Hepatocyte (in vitro differentiated cells): Measurements from ENCODE around the gene DAB1. TPM values are rescaled to one million over a fixed set of nuclear protein-coding genes. Genes with fewer than 3 reads are reported as not detected.

ENCODE experiments used
- DNase-seq: peaks from one replicate; pipeline ENCODE4 v3.0.0-alpha.2; 2016; ENCODE audit warnings: low spot score
- H2AFZ ChIP-seq: fragments of 200-600 bp; sonication (generic); 2 replicates; pipeline ENCODE4 v1.6.0; 2016; ENCODE audit warnings: antibody characterized with exemption, mild to moderate bottlenecking
- H3K27ac ChIP-seq: fragments of 200-600 bp; sonication (generic); 2 replicates; pipeline ENCODE4 v1.5.1; 2016; ENCODE audit warnings: mild to moderate bottlenecking
- H3K27me3 ChIP-seq: fragments of 200-600 bp; sonication (generic); 2 replicates; pipeline ENCODE4 v1.6.1; 2016
- H3K36me3 ChIP-seq: fragments of 200-600 bp; sonication (generic); replicated peaks from 2 replicates; pipeline ENCODE4 v1.5.1; 2016; ENCODE audit warnings: low read depth; ENCODE audit not compliant: insufficient read depth
- H3K4me1 ChIP-seq: fragments of 200-600 bp; sonication (generic); 2 replicates; pipeline ENCODE4 v1.5.1; 2016; ENCODE audit warnings: mild to moderate bottlenecking, moderate library complexity; ENCODE audit not compliant: insufficient read depth
- H3K4me2 ChIP-seq: fragments of 200-600 bp; sonication (generic); 2 replicates; pipeline ENCODE4 v1.6.0; 2016
- H3K4me3 ChIP-seq: fragments of 200-600 bp; sonication (generic); 2 replicates; pipeline ENCODE4 v1.5.1; 2016; ENCODE audit warnings: mild to moderate bottlenecking
- H3K79me2 ChIP-seq: fragments of 200-600 bp; sonication (generic); 2 replicates; pipeline ENCODE4 v1.6.0; 2017; ENCODE audit warnings: mild to moderate bottlenecking
- H3K9me2 ChIP-seq: fragments of 200-600 bp; sonication (generic); replicated peaks from 2 replicates; pipeline ENCODE4 v1.6.0; 2017; ENCODE audit warnings: mild to moderate bottlenecking; ENCODE audit not compliant: insufficient read depth
- H3K9me3 ChIP-seq: fragments of 200-600 bp; sonication (generic); 2 replicates; pipeline ENCODE4 v1.5.1; 2016; ENCODE audit warnings: low read depth, mild to moderate bottlenecking
- H4K20me1 ChIP-seq: fragments of 200-600 bp; sonication (generic); 2 replicates; pipeline ENCODE4 v1.6.0; 2016; ENCODE audit warnings: mild to moderate bottlenecking; ENCODE audit not compliant: insufficient read depth, poor library complexity, severe bottlenecking
- CTCF ChIP-seq: fragments of 200-600 bp; sonication (generic); IDR thresholded peaks from 2 replicates; pipeline ENCODE4 v1.5.1; 2016; ENCODE audit warnings: antibody characterized with exemption, mild to moderate bottlenecking; ENCODE audit not compliant: poor library complexity
- EZH2 ChIP-seq: fragments of 200-600 bp; sonication (generic); IDR thresholded peaks from 2 replicates; pipeline ENCODE4 v1.6.1; 2016; ENCODE audit warnings: antibody characterized with exemption, mild to moderate bottlenecking, borderline replicate concordance
- EZH2phosphoT487 ChIP-seq: fragments of 200-600 bp; sonication (generic); IDR thresholded peaks from one replicate; pipeline ENCODE4 v1.6.1; 2018; ENCODE audit warnings: antibody characterized with exemption, mild to moderate bottlenecking, low read depth, moderate library complexity; ENCODE audit not compliant: unreplicated experiment, severe bottlenecking
- WGBS: methylation state at CpG from one replicate; pipeline ENCODE4 v1.1.6; 2016; ENCODE audit warnings: low lambda C conversion rate; ENCODE audit errors: missing lambda C conversion rate; 5-methylcytosine and 5-hydroxymethylcytosine counted together
- polyA plus RNA-seq: library from polyadenylated mRNA; unstranded; fragments of >200 nt; fragmentation: Nextera tagmentation; extraction: Ambion mirVana; gene quantifications from 2 replicates; pipeline ENCODE4 v1.2.1, GENCODE V29; 2016
- total RNA-seq: library from RNA; depleted of rRNA; stranded (reverse); fragments of >200 nt; gene quantifications from 2 replicates; pipeline ENCODE4 v1.2.3, GENCODE V29; 2014

Gene DAB1
- total and polyA plus RNA-seq, 2 experiments from 2014 or later = 19.5 to 37.6 TPM

GRCh38 chr1:57319165-57319564 is 104.7 kb downstream of the DAB1 start:
- H3K4me2 ChIP-seq = no peak overlapping the region
- DNase-seq = peak; percentile 29
- no peaks in the 10 kb centered on the region for H3K79me2 ChIP-seq
- no peak overlapping the region for H3K27ac ChIP-seq
- H3K36me3 ChIP-seq = no peaks in the 10 kb centered on the region
- TF ChIP-seq CTCF (no peak), EZH2 (no peak), EZH2phosphoT487 (no peak)
- peaks cover 5% of the 10 kb centered on the region for H3K4me1 ChIP-seq
- no peaks in the 10 kb centered on the region for H3K9me3 ChIP-seq
- 61% methylated on average over 4 of the region's 4 CpGs for WGBS
- H3K4me3 ChIP-seq = no peak overlapping the region
- no peaks in the 10 kb centered on the region for H3K9me2 ChIP-seq
- H3K27me3 ChIP-seq = no peaks in the 10 kb centered on the region
- H2AFZ ChIP-seq = no peak overlapping the region
- H4K20me1 ChIP-seq = no peaks in the 10 kb centered on the region

- no peaks in the 10 kb centered on the region for H3K9me2 ChIP-seq
- no peaks in the 10 kb centered on the region for H4K20me1 ChIP-seq
- no peaks in the 10 kb centered on the region for H3K27me3 ChIP-seq
- H3K4me3 ChIP-seq = no peak overlapping the region
- no peaks in the 10 kb centered on the region for H3K9me3 ChIP-seq
- no peak overlapping the region for H3K4me2 ChIP-seq
- H3K4me1 ChIP-seq = peaks cover 14% of the 10 kb centered on the region
- no peak for TF ChIP-seq EZH2
- no peak for TF ChIP-seq CTCF
- TF ChIP-seq EZH2phosphoT487 = no peak
- no peak overlapping the region for H3K27ac ChIP-seq
- H2AFZ ChIP-seq = no peak overlapping the region
- WGBS = 91% methylated on average over 4 of the region's 4 CpGs
- no peak for DNase-seq
- H3K36me3 ChIP-seq = no peaks in the 10 kb centered on the region
- H3K79me2 ChIP-seq = no peaks in the 10 kb centered on the region
Observed at GRCh38 chr1:57316861-57317260, 107.0 kb downstream of the DAB1 start.

- no peaks in the 10 kb centered on the region for H3K9me2 ChIP-seq
Observed at GRCh38 chr1:57316291-57316690, 107.6 kb downstream of the DAB1 start.

More at GRCh38 chr1:57316291-57316690, 107.6 kb downstream of the DAB1 start:
- Histone ChIP-seq H3K4me1 (peaks cover 17% of the 10 kb centered on the region), H3K27me3 (no peaks in the 10 kb centered on the region), H3K9me3 (no peaks in the 10 kb centered on the region), H3K4me3 (no peak overlapping the region), H3K36me3 (no peaks in the 10 kb centered on the region), H3K27ac (no peak overlapping the region), H4K20me1 (no peaks in the 10 kb centered on the region), H2AFZ (no peak overlapping the region), H3K4me2 (no peak overlapping the region), H3K79me2 (no peaks in the 10 kb centered on the region)
- WGBS = 97% methylated on average over 3 of the region's 3 CpGs
- TF ChIP-seq EZH2phosphoT487 (no peak), EZH2 (no peak), CTCF (no peak)
- no peak for DNase-seq
